ENCODE results near the gene RALGPS1. TPM values are rescaled to one million over a fixed set of nuclear protein-coding genes. Genes with fewer than 3 reads are reported as not detected.

The RALGPS1 gene
- polyA plus RNA-seq, 2 of the 4 experiments (the other 2 are of a cell fraction), result 5.0 to 7.9 TPM

DNA sequence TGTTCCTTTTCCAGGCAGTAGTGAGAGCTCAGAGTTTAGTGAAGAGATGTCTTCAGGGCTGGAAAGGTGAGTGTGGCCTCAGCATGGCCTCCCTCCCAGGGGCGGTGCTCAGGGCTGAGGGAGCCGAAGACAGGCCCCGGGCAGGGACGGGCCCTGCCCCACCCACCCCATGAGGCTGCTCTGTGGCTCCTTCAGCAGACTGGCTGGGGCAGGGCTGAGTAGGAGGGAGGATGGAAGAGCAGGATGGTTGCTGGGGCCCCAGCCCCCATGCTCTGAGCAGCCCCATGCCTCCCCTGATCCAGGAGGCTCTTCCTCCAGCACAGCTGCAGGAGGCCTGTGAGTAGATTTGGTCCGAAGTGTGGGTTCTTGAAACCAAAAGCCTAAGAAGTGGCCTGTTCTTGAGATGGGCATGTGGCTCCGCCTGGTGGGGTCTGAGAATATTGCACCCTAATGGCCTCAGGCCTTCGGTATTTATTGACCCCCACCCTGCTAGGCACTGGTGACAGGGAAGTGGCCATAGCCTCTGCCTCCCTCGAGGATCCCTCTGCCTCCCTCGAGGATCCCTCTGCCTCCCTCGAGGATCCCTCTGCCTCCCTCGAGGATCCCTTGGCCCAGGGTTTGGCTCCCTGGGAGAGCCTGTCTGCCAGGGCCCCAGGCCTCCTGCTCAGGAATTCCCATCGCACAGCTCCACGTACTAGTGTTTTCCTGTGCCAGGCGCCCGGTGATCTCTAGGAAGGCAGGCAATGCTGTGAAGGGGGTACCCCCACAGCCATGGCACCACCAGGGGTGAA lies 284.6 kb downstream of the RALGPS1 start:
- Histone ChIP-seq H3K27ac (peak overlapping the region in 1 of 2 experiments; percentile 64; a peak in 2 of 6 replicates), H3K4me1 (peaks cover 17% of the 10 kb centered on the region), H3K4me2 (no peak overlapping the region; the same call in 2 of the 3 replicates), H3K4me3 (no peak overlapping the region), H3K9me3 (no peaks in the 10 kb centered on the region)
- FAIRE-seq, result no peak
- POLR2A ChIA-PET, result no interaction called here
- ATAC-seq, result peak; percentile 40 to 77; a peak in 5 of 6 replicates
- 28% methylated on average over 10 of the region's 15 CpGs for WGBS (ENCODE audit: missing lambda C conversion rate)
- peak; percentile 73 to 81 for DNase-seq (ENCODE audit: low read depth in 1 of 2, low spot score in 1 of 2)
- TF ChIP-seq SMC3 (IDR thresholded peaks at IDR 0.05) (peak; percentile 98), MAZ (IDR thresholded peaks at IDR 0.05; ENCODE audit: borderline replicate concordance, low read depth, low read length) (no peak), RAD21 (conservative IDR thresholded peaks at IDR 0.05 in 1 of 2, IDR thresholded peaks at IDR 0.05 in 1 of 2) (peak; percentile 97)
- TF ChIP-seq, protein P1, sequence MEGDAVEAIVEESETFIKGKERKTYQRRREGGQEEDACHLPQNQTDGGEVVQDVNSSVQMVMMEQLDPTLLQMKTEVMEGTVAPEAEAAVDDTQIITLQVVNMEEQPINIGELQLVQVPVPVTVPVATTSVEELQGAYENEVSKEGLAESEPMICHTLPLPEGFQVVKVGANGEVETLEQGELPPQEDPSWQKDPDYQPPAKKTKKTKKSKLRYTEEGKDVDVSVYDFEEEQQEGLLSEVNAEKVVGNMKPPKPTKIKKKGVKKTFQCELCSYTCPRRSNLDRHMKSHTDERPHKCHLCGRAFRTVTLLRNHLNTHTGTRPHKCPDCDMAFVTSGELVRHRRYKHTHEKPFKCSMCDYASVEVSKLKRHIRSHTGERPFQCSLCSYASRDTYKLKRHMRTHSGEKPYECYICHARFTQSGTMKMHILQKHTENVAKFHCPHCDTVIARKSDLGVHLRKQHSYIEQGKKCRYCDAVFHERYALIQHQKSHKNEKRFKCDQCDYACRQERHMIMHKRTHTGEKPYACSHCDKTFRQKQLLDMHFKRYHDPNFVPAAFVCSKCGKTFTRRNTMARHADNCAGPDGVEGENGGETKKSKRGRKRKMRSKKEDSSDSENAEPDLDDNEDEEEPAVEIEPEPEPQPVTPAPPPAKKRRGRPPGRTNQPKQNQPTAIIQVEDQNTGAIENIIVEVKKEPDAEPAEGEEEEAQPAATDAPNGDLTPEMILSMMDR (IDR thresholded peaks at IDR 0.05), result peak; percentile 92
- TF ChIP-seq, protein P2, sequence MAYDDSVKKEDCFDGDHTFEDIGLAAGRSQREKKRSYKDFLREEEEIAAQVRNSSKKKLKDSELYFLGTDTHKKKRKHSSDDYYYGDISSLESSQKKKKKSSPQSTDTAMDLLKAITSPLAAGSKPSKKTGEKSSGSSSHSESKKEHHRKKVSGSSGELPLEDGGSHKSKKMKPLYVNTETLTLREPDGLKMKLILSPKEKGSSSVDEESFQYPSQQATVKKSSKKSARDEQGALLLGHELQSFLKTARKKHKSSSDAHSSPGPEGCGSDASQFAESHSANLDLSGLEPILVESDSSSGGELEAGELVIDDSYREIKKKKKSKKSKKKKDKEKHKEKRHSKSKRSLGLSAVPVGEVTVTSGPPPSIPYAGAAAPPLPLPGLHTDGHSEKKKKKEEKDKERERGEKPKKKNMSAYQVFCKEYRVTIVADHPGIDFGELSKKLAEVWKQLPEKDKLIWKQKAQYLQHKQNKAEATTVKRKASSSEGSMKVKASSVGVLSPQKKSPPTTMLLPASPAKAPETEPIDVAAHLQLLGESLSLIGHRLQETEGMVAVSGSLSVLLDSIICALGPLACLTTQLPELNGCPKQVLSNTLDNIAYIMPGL (CRISPR knock-in tag; IDR thresholded peaks at IDR 0.05; ENCODE audit: borderline replicate concordance), result no peak
- CTCF ChIA-PET, result interaction anchor here (0.6 to 24.1 kb wide), 46 partner anchors 11 to 334 kb away, joined by 3 to 381 read pairs (median 4); no protein-coding TSS in a partner anchor

DNA sequence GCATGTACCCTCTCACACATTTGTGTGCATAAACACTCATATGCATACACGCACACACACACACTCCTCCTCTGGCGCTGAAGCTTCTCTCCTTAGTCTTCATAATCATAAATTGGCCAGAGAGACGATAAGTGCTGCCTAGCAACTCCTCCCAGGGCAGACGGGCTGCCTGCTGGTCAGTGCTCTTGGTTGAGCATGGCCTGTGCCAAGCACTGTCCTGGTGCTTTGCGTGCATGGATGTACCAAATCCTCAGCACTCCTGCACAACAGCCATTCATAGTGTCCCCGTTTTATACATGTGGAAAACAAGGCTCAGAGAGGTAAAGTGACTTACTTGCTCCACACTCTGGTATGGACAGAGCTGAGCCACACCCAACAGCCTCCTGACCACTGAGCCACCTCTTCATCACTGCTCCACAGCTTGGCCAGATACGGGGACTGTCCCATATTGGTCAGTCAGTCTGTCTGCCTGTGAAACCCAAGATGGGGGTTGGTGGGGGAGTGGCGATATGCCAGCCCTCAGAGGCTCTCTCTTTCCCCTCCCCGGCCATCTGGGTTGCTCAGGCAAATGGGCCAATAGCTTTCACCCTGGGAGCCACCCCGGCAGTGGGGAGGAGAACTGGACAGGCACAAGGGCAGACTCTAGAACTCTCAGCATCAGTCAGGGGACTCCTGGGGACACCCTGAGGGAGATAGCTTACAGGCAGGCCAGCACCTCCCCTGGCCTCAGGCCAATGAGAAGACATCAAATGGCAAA lies 285.7 kb downstream of the RALGPS1 start:
- WGBS (ENCODE audit: missing lambda C conversion rate), result 56% methylated on average over 8 of the region's 10 CpGs
- Histone ChIP-seq H3K9me3 (no peaks in the 10 kb centered on the region), H3K4me3 (no peak overlapping the region), H3K4me1 (peaks cover 14% of the 10 kb centered on the region), H3K27ac (no peak overlapping the region), H3K4me2 (no peak overlapping the region)
- DNase-seq (ENCODE audit: low read depth in 1 of 2, low spot score in 1 of 2) (no peak), ATAC-seq (no peak), FAIRE-seq (no peak)
- POLR2A ChIA-PET, result no interaction called here
- CTCF ChIA-PET, result interaction anchor here (0.6 to 24.1 kb wide), 22 partner anchors 12 to 535 kb away, joined by 3 to 381 read pairs (median 5); partner anchors contain the start of gene TOR2A
- TF ChIP-seq EP300 (IDR thresholded peaks at IDR 0.05) (no peak), KDM5A (IDR thresholded peaks at IDR 0.05) (no peak), RFX5 (IDR thresholded peaks at IDR 0.05) (no peak), BHLHE40 (IDR thresholded peaks at IDR 0.05; ENCODE audit: low read depth, low read length) (no peak), HEYL (CRISPR knock-in tag; IDR thresholded peaks at IDR 0.05) (no peak), MYC (IDR thresholded peaks at IDR 0.05; ENCODE audit: borderline replicate concordance, low read length) (no peak), RARB (CRISPR knock-in tag; IDR thresholded peaks at IDR 0.05) (no peak), MAZ (IDR thresholded peaks at IDR 0.05; ENCODE audit: borderline replicate concordance, low read depth, low read length) (no peak), CHD2 (IDR thresholded peaks at IDR 0.05; ENCODE audit: low read length, partially characterized antibody) (no peak), GATA3 (IDR thresholded peaks at IDR 0.05; ENCODE audit: borderline replicate concordance) (no peak), TP53 (CRISPR knock-in tag; IDR thresholded peaks at IDR 0.05) (no peak), KDM1A (IDR thresholded peaks at IDR 0.05; ENCODE audit: low read depth) (no peak), FOSB (CRISPR knock-in tag; IDR thresholded peaks at IDR 0.05) (no peak), FOXS1 (CRISPR knock-in tag; IDR thresholded peaks at IDR 0.05) (no peak), POLR2A (IDR thresholded peaks at IDR 0.05; ENCODE audit: low read length) (no peak), TFCP2L1 (CRISPR knock-in tag; IDR thresholded peaks at IDR 0.05) (no peak)

Data from A549 (cell line).